Loucy (cell line): ENCODE results near the gene WASF2.
A peak's percentile ranks its signal among the peaks of the same experiment; 100 is the strongest.

ENCODE experiments used
- H2AFZ ChIP-seq: fragments of 200-600 bp; sonication (generic); 2 replicates; pipeline ENCODE4 v1.6.0; 2016; ENCODE audit warnings: antibody characterized with exemption, mild to moderate bottlenecking, low read length, moderate library complexity
- H3F3A ChIP-seq: fragments of 200-600 bp; 2 replicates; pipeline ENCODE4 v1.6.0; 2016; ENCODE audit warnings: antibody characterized with exemption, low read depth, mild to moderate bottlenecking
- H3K27me3 ChIP-seq: fragments of 200-600 bp; sonication (generic); 2 replicates; pipeline ENCODE4 v1.6.1; 2014; ENCODE audit warnings: low read length, mild to moderate bottlenecking; ENCODE audit not compliant: insufficient read depth, poor library complexity, severe bottlenecking
- H3K36me3 ChIP-seq: fragments of 200-600 bp; sonication (generic); 2 replicates; pipeline ENCODE4 v1.6.1; 2016; ENCODE audit warnings: low read length; ENCODE audit not compliant: insufficient read depth
- H3K4me1 ChIP-seq: fragments of 200-600 bp; sonication (generic); 2 replicates; pipeline ENCODE4 v1.5.1; 2014; ENCODE audit warnings: low read length, mild to moderate bottlenecking; ENCODE audit not compliant: insufficient read depth, poor library complexity, severe bottlenecking
- H3K4me2 ChIP-seq: fragments of 200-600 bp; sonication (generic); 2 replicates; pipeline ENCODE4 v1.6.0; 2014; ENCODE audit warnings: antibody characterized with exemption, low read length, low read depth, mild to moderate bottlenecking; ENCODE audit not compliant: poor library complexity, severe bottlenecking
- H3K4me3 ChIP-seq: fragments of 200-600 bp; sonication (generic); 2 replicates; pipeline ENCODE4 v1.5.1; 2014; ENCODE audit warnings: low read length, mild to moderate bottlenecking, mixed read lengths; ENCODE audit not compliant: poor library complexity, severe bottlenecking
- H3K79me2 ChIP-seq: fragments of 200-600 bp; sonication (generic); 2 replicates; pipeline ENCODE4 v1.6.1; 2014; ENCODE audit warnings: low read length; ENCODE audit not compliant: insufficient read depth
- H3K9ac ChIP-seq: fragments of 200-600 bp; sonication (generic); 2 replicates; pipeline ENCODE4 v1.6.0; 2014; ENCODE audit warnings: mild to moderate bottlenecking, low read depth, low read length, moderate library complexity; ENCODE audit not compliant: poor library complexity, severe bottlenecking
- H3K9me2 ChIP-seq: fragments of 200-600 bp; sonication (generic); replicated peaks from 2 replicates; pipeline ENCODE4 v1.6.1; 2016; ENCODE audit warnings: low read depth, low read length, mixed read lengths
- H3K9me3 ChIP-seq: fragments of 200-600 bp; sonication (generic); 2 replicates; pipeline ENCODE4 v1.6.1; 2014; ENCODE audit warnings: mild to moderate bottlenecking, antibody characterized with exemption, low read length, low read depth; ENCODE audit not compliant: insufficient read depth
- H4K20me1 ChIP-seq: fragments of 200-600 bp; sonication (generic); 2 replicates; pipeline ENCODE4 v1.6.0; 2014; ENCODE audit warnings: antibody characterized with exemption, low read length, mild to moderate bottlenecking; ENCODE audit not compliant: insufficient read depth, poor library complexity, severe bottlenecking
- EZH2phosphoT487 ChIP-seq: fragments of 200-600 bp; IDR thresholded peaks from 2 replicates; pipeline ENCODE4 v1.6.1; 2018; ENCODE audit warnings: antibody characterized with exemption, mild to moderate bottlenecking, moderate library complexity, borderline replicate concordance
- TF ChIP-seq, protein P1 (sequence below): fragments of 200-600 bp; sonication (generic); conservative IDR thresholded peaks from 2 replicates; pipeline ENCODE4 v1.5.1; 2014; ENCODE audit warnings: mild to moderate bottlenecking, antibody characterized with exemption, low read length

WASF2 gene

DNA sequence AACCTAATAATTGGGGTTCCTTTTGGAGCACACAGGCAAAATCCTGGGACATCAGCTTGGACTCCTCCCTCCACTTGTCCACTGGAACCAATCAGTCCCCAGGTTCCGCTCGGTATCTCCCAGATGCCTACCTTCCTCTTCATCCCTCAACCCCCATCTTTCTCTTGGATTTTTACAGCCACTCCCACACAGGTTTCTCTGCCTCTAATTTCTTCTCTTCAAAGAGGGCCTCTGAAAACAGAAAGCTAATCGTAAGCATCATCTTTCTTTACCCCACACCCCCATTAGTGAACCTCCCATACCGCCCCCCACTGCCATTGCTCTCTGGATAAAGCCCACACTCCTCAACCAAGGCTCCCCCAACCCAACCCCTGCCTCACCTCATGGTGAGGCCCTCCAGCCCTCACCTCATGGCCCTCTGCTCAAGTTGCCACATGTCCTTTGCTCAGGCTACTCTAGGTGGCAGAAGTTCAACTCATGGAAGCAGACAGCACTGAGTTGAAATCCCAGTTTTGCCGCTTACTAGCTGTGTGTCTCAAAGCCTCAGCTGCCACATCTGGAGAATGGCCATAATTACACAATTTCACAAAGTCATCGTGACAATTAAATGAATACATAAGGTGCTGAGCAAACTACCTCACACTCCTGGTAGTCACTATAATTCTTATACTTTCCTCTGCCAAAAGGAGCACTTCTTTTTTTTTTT is 18.1 kb upstream of the WASF2 start:
- no peak for TF ChIP-seq EZH2phosphoT487
- TF ChIP-seq, protein P1, sequence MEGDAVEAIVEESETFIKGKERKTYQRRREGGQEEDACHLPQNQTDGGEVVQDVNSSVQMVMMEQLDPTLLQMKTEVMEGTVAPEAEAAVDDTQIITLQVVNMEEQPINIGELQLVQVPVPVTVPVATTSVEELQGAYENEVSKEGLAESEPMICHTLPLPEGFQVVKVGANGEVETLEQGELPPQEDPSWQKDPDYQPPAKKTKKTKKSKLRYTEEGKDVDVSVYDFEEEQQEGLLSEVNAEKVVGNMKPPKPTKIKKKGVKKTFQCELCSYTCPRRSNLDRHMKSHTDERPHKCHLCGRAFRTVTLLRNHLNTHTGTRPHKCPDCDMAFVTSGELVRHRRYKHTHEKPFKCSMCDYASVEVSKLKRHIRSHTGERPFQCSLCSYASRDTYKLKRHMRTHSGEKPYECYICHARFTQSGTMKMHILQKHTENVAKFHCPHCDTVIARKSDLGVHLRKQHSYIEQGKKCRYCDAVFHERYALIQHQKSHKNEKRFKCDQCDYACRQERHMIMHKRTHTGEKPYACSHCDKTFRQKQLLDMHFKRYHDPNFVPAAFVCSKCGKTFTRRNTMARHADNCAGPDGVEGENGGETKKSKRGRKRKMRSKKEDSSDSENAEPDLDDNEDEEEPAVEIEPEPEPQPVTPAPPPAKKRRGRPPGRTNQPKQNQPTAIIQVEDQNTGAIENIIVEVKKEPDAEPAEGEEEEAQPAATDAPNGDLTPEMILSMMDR: peak; percentile 45
- H4K20me1 ChIP-seq: no peaks in the 10 kb centered on the region
- no peaks in the 10 kb centered on the region for H3K27me3 ChIP-seq
- H3K36me3 ChIP-seq: no peaks in the 10 kb centered on the region
- H3K79me2 ChIP-seq: no peaks in the 10 kb centered on the region
- H2AFZ ChIP-seq: no peak overlapping the region
- no peaks in the 10 kb centered on the region for H3K9me2 ChIP-seq
- no peak overlapping the region for H3K4me2 ChIP-seq
- H3K4me3 ChIP-seq: no peak overlapping the region
- no peaks in the 10 kb centered on the region for H3F3A ChIP-seq
- H3K9ac ChIP-seq: no peak overlapping the region
- no peaks in the 10 kb centered on the region for H3K9me3 ChIP-seq
- peaks cover 4% of the 10 kb centered on the region for H3K4me1 ChIP-seq

DNA sequence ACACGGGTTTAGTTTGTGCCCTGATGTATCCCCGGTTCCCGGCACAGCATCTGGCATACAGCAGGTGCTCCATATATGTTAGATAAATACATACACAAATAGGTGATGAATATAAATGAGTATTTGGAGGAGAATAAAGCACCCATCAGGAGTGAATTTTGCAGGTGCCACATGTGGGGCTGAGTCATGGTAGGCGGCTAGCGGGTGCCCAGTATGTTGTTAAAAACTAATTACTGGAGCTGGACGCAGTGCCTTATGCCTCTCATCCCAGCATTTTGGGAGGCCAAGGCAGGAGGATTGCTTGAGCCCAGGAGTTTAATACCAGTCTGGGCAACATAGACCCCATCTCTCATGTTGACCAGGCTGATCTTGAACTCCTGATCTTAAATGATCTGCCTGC is 16.7 kb upstream of the WASF2 start:
- no peaks in the 10 kb centered on the region for H3K36me3 ChIP-seq
- no peak overlapping the region for H3K4me2 ChIP-seq
- H3K4me1 ChIP-seq: peaks cover 4% of the 10 kb centered on the region
- H4K20me1 ChIP-seq: no peaks in the 10 kb centered on the region
- H3K9me2 ChIP-seq: no peaks in the 10 kb centered on the region
- H3K4me3 ChIP-seq: no peak overlapping the region
- no peak overlapping the region for H3K9ac ChIP-seq
- H3K79me2 ChIP-seq: no peaks in the 10 kb centered on the region
- no peaks in the 10 kb centered on the region for H3F3A ChIP-seq
- no peaks in the 10 kb centered on the region for H3K27me3 ChIP-seq
- no peak overlapping the region for H2AFZ ChIP-seq
- TF ChIP-seq EZH2phosphoT487: no peak
- TF ChIP-seq, protein P1: no peak
- H3K9me3 ChIP-seq: no peaks in the 10 kb centered on the region

DNA sequence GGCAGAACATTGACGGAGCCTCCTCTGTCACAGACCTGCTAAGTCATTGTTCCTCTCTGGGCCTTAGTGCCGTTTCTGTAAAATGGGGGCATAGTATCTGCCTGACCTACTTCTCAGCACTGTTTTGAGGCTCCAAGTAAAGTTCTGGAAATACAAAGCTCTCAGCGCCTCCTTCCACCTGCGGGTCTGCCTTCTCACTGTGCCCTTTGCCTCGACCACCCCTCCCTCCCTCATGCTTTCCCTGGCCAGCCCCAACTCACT is 15.4 kb upstream of the WASF2 start:
- no peak overlapping the region for H3K4me2 ChIP-seq
- H3K79me2 ChIP-seq: no peaks in the 10 kb centered on the region
- no peaks in the 10 kb centered on the region for H3F3A ChIP-seq
- no peaks in the 10 kb centered on the region for H3K9me3 ChIP-seq
- no peak overlapping the region for H2AFZ ChIP-seq
- H3K9me2 ChIP-seq: no peaks in the 10 kb centered on the region
- no peaks in the 10 kb centered on the region for H3K27me3 ChIP-seq
- H4K20me1 ChIP-seq: no peaks in the 10 kb centered on the region
- no peaks in the 10 kb centered on the region for H3K36me3 ChIP-seq
- H3K4me1 ChIP-seq: peaks cover 4% of the 10 kb centered on the region
- no peak overlapping the region for H3K4me3 ChIP-seq
- H3K9ac ChIP-seq: no peak overlapping the region
- no peak for TF ChIP-seq EZH2phosphoT487
- TF ChIP-seq, protein P1: no peak
